Medulla oblongata (tissue), 1 donor: ENCODE data around the gene TIGD2.

ENCODE experiments used
- DNase-seq: peaks from one replicate; pipeline ENCODE4 v3.0.0-alpha.2; 2015; ENCODE audit errors: extremely low spot score

TIGD2 gene

DNA sequence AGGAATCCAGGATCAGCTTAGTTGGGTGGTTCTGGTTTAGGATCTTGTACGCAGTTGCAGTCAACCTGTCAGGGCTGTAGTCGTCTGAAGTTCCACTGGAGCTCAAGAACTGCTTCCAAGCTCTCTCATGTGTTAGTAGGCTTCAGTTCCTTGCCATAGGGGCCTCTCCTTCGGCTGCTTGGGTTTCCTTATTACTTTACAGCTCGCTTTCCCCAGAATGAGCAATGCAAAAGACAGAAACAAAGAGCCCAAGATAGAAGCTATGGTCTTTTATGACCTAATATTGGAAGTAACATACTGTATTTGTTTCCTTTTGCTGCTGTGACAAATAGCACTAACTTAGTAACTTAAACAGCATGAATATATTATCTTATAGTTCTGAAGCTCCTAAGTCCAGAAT, 51.7 kb downstream of the TIGD2 start:
- DNase-seq: no peak

DNA sequence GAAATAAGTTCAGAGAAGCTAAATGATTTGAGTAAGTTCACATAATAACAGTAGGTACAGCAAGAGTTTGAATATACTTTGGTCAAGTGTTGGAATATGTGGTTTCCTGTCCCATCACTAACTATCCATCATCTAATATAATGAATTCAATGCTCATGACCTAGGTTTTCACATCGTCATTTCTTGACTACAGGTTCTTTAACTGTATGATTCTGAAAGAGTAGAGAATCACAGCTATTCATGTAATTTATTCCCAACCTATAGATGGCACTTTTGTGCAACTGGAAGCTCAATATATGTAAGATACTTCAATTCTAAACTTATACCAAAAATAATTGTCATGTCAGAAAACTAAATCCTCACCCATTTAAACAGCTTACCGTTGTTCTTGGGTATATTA, 53.1 kb downstream of the TIGD2 start:
- no peak for DNase-seq
